B cell (primary cell): Measurements from ENCODE around the gene KLHL30. TPM values are rescaled to one million over a fixed set of nuclear protein-coding genes. Genes with fewer than 3 reads are reported as not detected.

Experiments
- ATAC-seq: fragments of 200-7000 bp; cut with Tn5 transposase; one replicate; pipeline ENCODE4 v1.10.0; 2021; ENCODE audit warnings: low read depth, mild to moderate bottlenecking, moderate number of reproducible peaks, moderate library complexity
- CTCF ChIA-PET: fragments of 350-600 bp; sonication (Branson Sonifier 250); formaldehyde crosslinking; loops from one replicate; lab custom pipeline; 2021; ENCODE audit warnings: antibody characterized with exemption, inconsistent platforms; lab: Charles Lee
- POLR2A ChIA-PET: fragments of 350-600 bp; sonication (Branson Sonifier 250); formaldehyde crosslinking; loops from one replicate; lab custom pipeline; 2021; ENCODE audit warnings: antibody characterized with exemption; lab: Charles Lee
- DNase-seq: peaks from one replicate; pipeline ENCODE4 v3.0.0; 2013
- H2AFZ ChIP-seq: 2 replicates; pipeline ENCODE4 v1.6.1; 2012; ENCODE audit warnings: mild to moderate bottlenecking, low read depth, low read length; ENCODE audit not compliant: insufficient read depth, poor library complexity, severe bottlenecking
- H3K27ac ChIP-seq, 2 donors: 1 replicate in 1 of 2; 2 replicates in 1 of 2; pipeline ENCODE4 v1.5.1; 2012 to 2013; ENCODE audit warnings: low read length in 2 of 2, mild to moderate bottlenecking in 2 of 2, moderate library complexity in 1 of 2
- H3K27me3 ChIP-seq, 4 experiments: fragments of 200-600 bp in 1 of 4; sonication (generic) in 1 of 4; replicated peaks in 1 of 4; 1 replicate in 2 of 4; 2 replicates in 2 of 4; pipeline versions ENCODE4 v1.6.1 to v1.7.0; 2013 to 2016; ENCODE audit warnings: low read length in 3 of 4, mild to moderate bottlenecking in 2 of 4, mixed read lengths in 1 of 4, moderate library complexity in 1 of 4; ENCODE audit not compliant: insufficient read depth in 4 of 4, control insufficient read depth in 3 of 4; ENCODE audit errors: control extremely low read depth in 1 of 4
- H3K36me3 ChIP-seq, 2 experiments: replicated peaks in 1 of 2; 1 replicate in 1 of 2; 2 replicates in 1 of 2; pipeline versions ENCODE4 v1.6.1 to v1.7.1; 2013; ENCODE audit warnings: low read length in 1 of 2; ENCODE audit not compliant: insufficient read depth in 2 of 2, control insufficient read depth in 1 of 2; ENCODE audit errors: control extremely low read depth in 1 of 2, extremely low read depth in 1 of 2
- H3K4me1 ChIP-seq, 2 donors: fragments of 200-600 bp in 1 of 2; sonication (generic) in 1 of 2; 1 replicate in 1 of 2; 2 replicates in 1 of 2; pipeline versions ENCODE4 v1.5.1 to v1.6.1; 2013 to 2017; ENCODE audit warnings: low read length in 2 of 2; ENCODE audit not compliant: control insufficient read depth in 2 of 2, insufficient read depth in 2 of 2
- H3K4me2 ChIP-seq: replicated peaks from 2 replicates; pipeline ENCODE3; 2012; ENCODE audit warnings: mild to moderate bottlenecking, low read depth, low read length; ENCODE audit not compliant: poor library complexity, severe bottlenecking
- H3K4me3 ChIP-seq, 5 experiments: fragments of 200-600 bp in 1 of 5; sonication (generic) in 1 of 5; 1 replicate in 3 of 5; 2 replicates in 2 of 5; pipeline versions ENCODE4 v1.5.1 to v1.7.0; 2011 to 2016; ENCODE audit warnings: low read length in 4 of 5, mild to moderate bottlenecking in 4 of 5, low read depth in 2 of 5, control low read depth in 1 of 5, moderate library complexity in 1 of 5; ENCODE audit not compliant: insufficient read depth in 1 of 5; ENCODE audit errors: control extremely low read depth in 1 of 5, extremely low read depth in 1 of 5
- H3K79me2 ChIP-seq: fragments of 200-600 bp; sonication (generic); one replicate; pipeline ENCODE4 v1.6.0; 2016; ENCODE audit warnings: low read length; ENCODE audit not compliant: control insufficient read depth, insufficient read depth
- H3K9ac ChIP-seq: fragments of 200-600 bp; sonication (generic); 2 replicates; pipeline ENCODE4 v1.6.1; 2017; ENCODE audit warnings: mild to moderate bottlenecking, low read length, moderate library complexity
- H3K9me3 ChIP-seq, 3 donors: one replicate each; pipeline versions ENCODE4 v1.6.1 to v1.7.1; 2013; ENCODE audit warnings: low read length in 2 of 3; ENCODE audit not compliant: control insufficient read depth in 2 of 3, insufficient read depth in 1 of 3; ENCODE audit errors: control extremely low read depth in 1 of 3
- H4K20me1 ChIP-seq: 2 replicates; pipeline ENCODE4 v1.6.0; 2012; ENCODE audit warnings: mild to moderate bottlenecking, low read length; ENCODE audit not compliant: insufficient read depth, control insufficient read depth, poor library complexity, severe bottlenecking
- H3K27ac Mint-ChIP-seq: one replicate; pipeline ENCODE4 v1.8.0; 2021; ENCODE audit warnings: mixed read lengths
- H3K27me3 Mint-ChIP-seq: one replicate; pipeline ENCODE4 v1.8.0; 2021; ENCODE audit warnings: mixed read lengths
- H3K4me1 Mint-ChIP-seq: one replicate; pipeline ENCODE4 v1.8.0; 2021; ENCODE audit warnings: mixed read lengths
- H3K4me3 Mint-ChIP-seq: one replicate; pipeline ENCODE4 v1.8.0; 2021; ENCODE audit warnings: mixed read lengths
- H3K9me3 Mint-ChIP-seq: one replicate; pipeline ENCODE4 v1.8.0; 2022; ENCODE audit warnings: mixed read lengths; ENCODE audit not compliant: insufficient read depth
- EZH2 ChIP-seq: IDR thresholded peaks from 2 replicates; pipeline ENCODE4 v1.6.1; 2012; ENCODE audit warnings: borderline replicate concordance, low read depth, mild to moderate bottlenecking, moderate library complexity, low read length; ENCODE audit not compliant: insufficient read depth, poor library complexity, severe bottlenecking
- WGBS: methylation state at CpG from one replicate; pipeline ENCODE4 v1.1.5; 2013; ENCODE audit warnings: missing lambda C conversion rate; ENCODE audit not compliant: insufficient coverage; 5-methylcytosine and 5-hydroxymethylcytosine counted together
- intact Hi-C: fragments of 100-400 bp; cut with micrococcal nuclease; formaldehyde crosslinking; loops from one replicate; pipeline ENCODE4 v1.10.0; 2022
- polyA plus RNA-seq: library from polyadenylated mRNA; depleted of rRNA; stranded (reverse); fragments of >200 nt; gene quantifications from 2 replicates; pipeline ENCODE4 v1.2.3, GENCODE V29; 2012
- total RNA-seq, 2 donors: library from RNA; stranded (reverse); fragments of 120-200 nt in 1 of 2; gene quantifications; 1 replicate in 1 of 2; 2 replicates in 1 of 2; pipeline versions ENCODE4 v1.2.3 to v1.2.4, GENCODE V29; 2013 to 2022
- TF ChIP-seq, protein P1 (sequence below): fragments of 200-600 bp; IDR thresholded peaks from one replicate; pipeline ENCODE4 v1.8.0; 2022; ENCODE audit warnings: antibody characterized with exemption, mild to moderate bottlenecking

Gene KLHL30
- total and polyA plus RNA-seq, 2 donors (not counting 1 experiment from before 2014, with no cell fraction given): not detected

DNA sequence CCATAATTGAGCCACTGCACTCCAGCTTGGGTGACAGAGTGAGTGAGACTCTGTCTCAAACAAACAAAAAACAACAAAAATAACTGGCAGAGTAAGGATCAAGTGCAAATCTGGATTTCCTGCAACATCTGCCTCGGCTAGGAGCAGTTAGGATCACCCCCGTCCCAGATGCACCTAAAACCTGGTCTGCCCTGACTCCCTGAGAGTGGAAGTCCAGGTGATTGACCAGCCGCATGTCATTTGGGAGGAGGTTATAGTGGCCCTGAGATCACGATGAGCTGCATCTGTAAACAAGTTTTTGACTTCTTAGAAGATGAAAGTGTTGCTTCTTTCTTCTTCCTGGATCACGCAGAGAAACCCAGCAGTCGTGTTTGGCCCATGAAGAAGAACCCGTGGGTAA lies 43.3 kb upstream of the KLHL30 start:
- DNase-seq (no peak), ATAC-seq (no peak)
- Mint-ChIP-seq H3K27me3 (no peaks in the 10 kb centered on the region), H3K27ac (no peak overlapping the region), H3K4me1 (peaks cover 18% of the 10 kb centered on the region), H3K4me3 (no peak overlapping the region), H3K9me3 (no peaks in the 10 kb centered on the region)
- Histone ChIP-seq H3K27me3 (no peaks in the 10 kb centered on the region), H3K4me1 (peaks cover 15 to 20% of the 10 kb centered on the region in 2 donors), H3K4me2 (no peak overlapping the region), H3K79me2 (no peaks in the 10 kb centered on the region), H3K9me3 (no peaks in the 10 kb centered on the region), H2AFZ (no peak overlapping the region), H3K27ac (no peak overlapping the region), H4K20me1 (no peaks in the 10 kb centered on the region), H3K4me3 (no peak overlapping the region), H3K9ac (no peak overlapping the region), H3K36me3 (no peaks in the 10 kb centered on the region)
- ChIA-PET POLR2A (no interaction called here), CTCF (interaction anchor here (0.6 kb wide), 1 partner anchor 136 kb away, joined by 3 read pairs; no protein-coding TSS in a partner anchor)
- intact Hi-C loops: no loop called here
- WGBS: 96% methylated on average over 4 of the region's 7 CpGs
- TF ChIP-seq, protein P1, sequence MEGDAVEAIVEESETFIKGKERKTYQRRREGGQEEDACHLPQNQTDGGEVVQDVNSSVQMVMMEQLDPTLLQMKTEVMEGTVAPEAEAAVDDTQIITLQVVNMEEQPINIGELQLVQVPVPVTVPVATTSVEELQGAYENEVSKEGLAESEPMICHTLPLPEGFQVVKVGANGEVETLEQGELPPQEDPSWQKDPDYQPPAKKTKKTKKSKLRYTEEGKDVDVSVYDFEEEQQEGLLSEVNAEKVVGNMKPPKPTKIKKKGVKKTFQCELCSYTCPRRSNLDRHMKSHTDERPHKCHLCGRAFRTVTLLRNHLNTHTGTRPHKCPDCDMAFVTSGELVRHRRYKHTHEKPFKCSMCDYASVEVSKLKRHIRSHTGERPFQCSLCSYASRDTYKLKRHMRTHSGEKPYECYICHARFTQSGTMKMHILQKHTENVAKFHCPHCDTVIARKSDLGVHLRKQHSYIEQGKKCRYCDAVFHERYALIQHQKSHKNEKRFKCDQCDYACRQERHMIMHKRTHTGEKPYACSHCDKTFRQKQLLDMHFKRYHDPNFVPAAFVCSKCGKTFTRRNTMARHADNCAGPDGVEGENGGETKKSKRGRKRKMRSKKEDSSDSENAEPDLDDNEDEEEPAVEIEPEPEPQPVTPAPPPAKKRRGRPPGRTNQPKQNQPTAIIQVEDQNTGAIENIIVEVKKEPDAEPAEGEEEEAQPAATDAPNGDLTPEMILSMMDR: no peak

DNA sequence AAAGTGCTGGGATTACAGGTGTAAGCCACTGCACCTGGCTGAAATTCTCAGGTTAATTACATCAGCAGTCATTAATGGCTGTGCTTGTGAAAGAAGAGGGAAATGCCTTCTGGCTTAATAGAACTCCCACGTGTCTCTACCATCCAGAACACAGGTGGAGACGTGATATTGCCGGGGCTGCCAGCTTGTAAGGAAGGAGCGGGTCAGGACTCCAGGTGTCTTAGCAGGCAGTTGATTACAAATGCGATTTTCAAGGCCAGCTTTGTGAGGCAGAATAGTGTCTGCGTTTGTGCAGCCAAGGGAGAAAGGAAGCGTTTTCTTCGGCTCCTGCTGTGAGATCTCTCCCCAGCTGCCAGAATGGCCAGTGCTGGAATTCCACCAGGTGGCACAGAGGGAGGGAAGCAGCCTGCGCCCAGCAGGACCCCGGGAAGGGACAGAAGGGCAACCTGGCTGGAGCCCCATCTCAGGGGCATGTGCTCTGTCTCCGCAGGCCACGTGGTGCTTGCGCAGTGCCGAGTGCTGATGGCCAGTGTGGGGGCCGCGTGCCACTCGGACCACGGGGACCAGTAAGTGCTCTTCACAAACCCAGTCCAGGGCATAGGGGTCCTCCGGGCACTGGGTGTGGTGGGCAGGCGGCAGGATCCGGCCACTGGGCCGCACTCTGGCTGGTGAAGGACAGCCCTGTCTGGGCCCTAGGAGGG lies 42.0 kb upstream of the KLHL30 start:
- no peak overlapping the region for H3K27ac ChIP-seq
- H3K9ac ChIP-seq: no peak overlapping the region
- H3K9me3 ChIP-seq: no peaks in the 10 kb centered on the region
- Mint-ChIP-seq H3K4me1 (peaks cover 18% of the 10 kb centered on the region), H3K9me3 (no peaks in the 10 kb centered on the region), H3K4me3 (no peak overlapping the region), H3K27me3 (no peaks in the 10 kb centered on the region), H3K27ac (peak overlapping the region; percentile 20)
- ATAC-seq (no peak), DNase-seq (no peak)
- intact Hi-C loops: no loop called here
- H4K20me1 ChIP-seq: no peaks in the 10 kb centered on the region
- no peak overlapping the region for H3K4me2 ChIP-seq
- H2AFZ ChIP-seq: no peak overlapping the region
- 96% methylated on average over 22 of the region's 22 CpGs for WGBS
- no peaks in the 10 kb centered on the region for H3K27me3 ChIP-seq
- CTCF ChIA-PET: no interaction called here
- no peaks in the 10 kb centered on the region for H3K79me2 ChIP-seq
- POLR2A ChIA-PET: no interaction called here
- no peak for TF ChIP-seq EZH2
- TF ChIP-seq, protein P1: no peak
- no peak overlapping the region for H3K4me3 ChIP-seq
- peaks cover 15 to 22% of the 10 kb centered on the region in 2 donors for H3K4me1 ChIP-seq
- H3K36me3 ChIP-seq: no peaks in the 10 kb centered on the region
